IMR-90 (cell line): ENCODE results near the gene ANKRD13B. TPM values are rescaled to one million over a fixed set of nuclear protein-coding genes. Genes with fewer than 3 reads are reported as not detected.

ENCODE experiments used
- ATAC-seq: fragments of 200-7000 bp; cut with Tn5 transposase; 2 replicates; pipeline ENCODE4 v1.9.1; 2020; ENCODE audit warnings: low read depth, mild to moderate bottlenecking, moderate library complexity
- BruUV-seq: library from RNA; stranded (reverse); fragments of 400-500 nt; replicated peaks from 2 replicates; lab custom pipeline; 2021; lab: Mats Ljungman, UMichigan
- CTCF ChIA-PET: fragments of 300-600 bp; formaldehyde crosslinking; extraction: SDS; loops from one replicate; lab custom pipeline; 2021; ENCODE audit warnings: antibody characterized with exemption; lab: Yijun Ruan, JAX
- POLR2A ChIA-PET: fragments of 300-600 bp; sonication (Branson Sonifier 250); formaldehyde crosslinking; loops from one replicate; lab custom pipeline; 2022; ENCODE audit warnings: antibody characterized with exemption; ENCODE audit not compliant: unreplicated experiment; lab: Charles Lee
- DNase-seq: peaks from one replicate; pipeline ENCODE4 v3.0.0; 2013
- H2AFZ ChIP-seq: replicated peaks from 2 replicates; pipeline ENCODE3; 2013; ENCODE audit warnings: low read length, mild to moderate bottlenecking; ENCODE audit not compliant: poor library complexity
- H2AK5ac ChIP-seq: 2 replicates; pipeline ENCODE4 v1.6.1; 2013; ENCODE audit warnings: low read depth, low read length, inconsistent platforms
- H2AK9ac ChIP-seq: replicated peaks from 2 replicates; pipeline ENCODE3; 2013; ENCODE audit warnings: mild to moderate bottlenecking, low read depth, low read length, moderate library complexity; ENCODE audit not compliant: poor library complexity
- H2BK120ac ChIP-seq: 2 replicates; pipeline ENCODE4 v1.6.1; 2013; ENCODE audit warnings: low read depth, low read length, inconsistent platforms
- H2BK15ac ChIP-seq: 3 replicates; pipeline ENCODE4 v1.6.1; 2013; ENCODE audit warnings: low read depth, low read length, inconsistent platforms
- H2BK20ac ChIP-seq: 2 replicates; pipeline ENCODE4 v1.6.1; 2013; ENCODE audit warnings: low read depth, mild to moderate bottlenecking, inconsistent platforms, low read length, moderate library complexity
- H2BK5ac ChIP-seq: 2 replicates; pipeline ENCODE4 v1.6.1; 2013; ENCODE audit warnings: mild to moderate bottlenecking, low read depth, low read length, inconsistent platforms; ENCODE audit not compliant: poor library complexity, severe bottlenecking
- H3K14ac ChIP-seq: replicated peaks from 2 replicates; pipeline ENCODE4 v1.6.1; 2013; ENCODE audit warnings: low read depth, low read length, inconsistent platforms
- H3K18ac ChIP-seq: 2 replicates; pipeline ENCODE4 v1.6.1; 2013; ENCODE audit warnings: low read depth, low read length, control low read depth
- H3K23ac ChIP-seq: 2 replicates; pipeline ENCODE4 v1.6.1; 2013; ENCODE audit warnings: low read depth, low read length, inconsistent platforms
- H3K27ac ChIP-seq: 2 replicates; pipeline ENCODE4 v1.5.1; 2013; ENCODE audit warnings: mild to moderate bottlenecking, control low read depth, low read length; ENCODE audit not compliant: insufficient read depth
- H3K27me3 ChIP-seq: 2 replicates; pipeline ENCODE4 v1.6.1; 2013; ENCODE audit warnings: low read length; ENCODE audit not compliant: control insufficient read depth, insufficient read depth
- H3K36me3 ChIP-seq: 2 replicates; pipeline ENCODE4 v1.6.1; 2013; ENCODE audit warnings: low read length, mixed read lengths; ENCODE audit not compliant: control insufficient read depth, insufficient read depth
- H3K4ac ChIP-seq: 2 replicates; pipeline ENCODE4 v1.6.1; 2013; ENCODE audit warnings: low read depth, low read length, inconsistent platforms
- H3K4me1 ChIP-seq: 2 replicates; pipeline ENCODE4 v1.6.1; 2013; ENCODE audit warnings: low read length, mixed read lengths; ENCODE audit not compliant: control insufficient read depth, insufficient read depth
- H3K4me2 ChIP-seq: 2 replicates; pipeline ENCODE4 v1.6.1; 2013; ENCODE audit warnings: low read depth, mild to moderate bottlenecking, control low read depth, low read length, moderate library complexity
- H3K4me3 ChIP-seq: 2 replicates; pipeline ENCODE4 v1.5.1; 2013; ENCODE audit warnings: low read depth, mild to moderate bottlenecking, control low read depth, low read length, moderate library complexity; ENCODE audit not compliant: insufficient read depth
- H3K56ac ChIP-seq: 2 replicates; pipeline ENCODE4 v1.6.1; 2013; ENCODE audit warnings: low read length, inconsistent platforms; ENCODE audit not compliant: insufficient read depth; ENCODE audit errors: extremely low read depth
- H3K79me1 ChIP-seq, 2 experiments: 2 replicates each; pipeline ENCODE4 v1.6.1; 2013; ENCODE audit warnings: low read length in 2 of 2, inconsistent platforms in 1 of 2, low read depth in 1 of 2
- H3K9ac ChIP-seq: 2 replicates; pipeline ENCODE4 v1.6.1; 2013; ENCODE audit warnings: low read depth, low read length, control low read depth
- H3K9me1 ChIP-seq: 2 replicates; pipeline ENCODE4 v1.6.1; 2013; ENCODE audit warnings: low read length, inconsistent platforms; ENCODE audit not compliant: insufficient read depth
- H3K9me3 ChIP-seq: 2 replicates; pipeline ENCODE4 v1.6.1; 2013; ENCODE audit warnings: low read length; ENCODE audit not compliant: control insufficient read depth, insufficient read depth
- H4K20me1 ChIP-seq: 2 replicates; pipeline ENCODE4 v1.6.1; 2013; ENCODE audit warnings: low read length, inconsistent platforms; ENCODE audit not compliant: insufficient read depth
- H4K5ac ChIP-seq: 2 replicates; pipeline ENCODE4 v1.6.1; 2013; ENCODE audit warnings: mild to moderate bottlenecking, low read depth, low read length, control low read depth
- H4K8ac ChIP-seq, 2 experiments: 2 replicates each; pipeline ENCODE4 v1.6.1; 2013; ENCODE audit warnings: low read depth in 2 of 2, low read length in 2 of 2, control low read depth in 1 of 2, inconsistent platforms in 1 of 2
- H4K91ac ChIP-seq: 2 replicates; pipeline ENCODE4 v1.6.1; 2013; ENCODE audit warnings: low read depth, low read length, inconsistent platforms; ENCODE audit not compliant: insufficient read depth
- BHLHE40 ChIP-seq: fragments of 150-350 bp; IDR thresholded peaks from 2 replicates; pipeline ENCODE4 v1.6.1; 2016; ENCODE audit warnings: mild to moderate bottlenecking, low read depth, low read length
- CEBPB ChIP-seq: IDR thresholded peaks from 2 replicates; pipeline ENCODE4 v1.6.1; 2012; ENCODE audit warnings: low read depth, low read length, improper control_type of control experiment
- CHD1 ChIP-seq: IDR thresholded peaks from 2 replicates; pipeline ENCODE4 v1.6.1; 2012; ENCODE audit warnings: low read depth, low read length, improper control_type of control experiment
- FOS ChIP-seq: fragments of 150-350 bp; IDR thresholded peaks from 2 replicates; pipeline ENCODE4 v1.6.1; 2016; ENCODE audit warnings: low read depth, low read length
- MAFK ChIP-seq: IDR thresholded peaks from 2 replicates; pipeline ENCODE4 v1.6.1; 2012; ENCODE audit warnings: low read depth, low read length, improper control_type of control experiment
- MXI1 ChIP-seq: IDR thresholded peaks from 2 replicates; pipeline ENCODE4 v1.6.1; 2012; ENCODE audit warnings: low read depth, mild to moderate bottlenecking, low read length, moderate library complexity, borderline replicate concordance
- NFE2L2 ChIP-seq: fragments of 150-350 bp; IDR thresholded peaks from 2 replicates; pipeline ENCODE4 v1.6.1; 2016; ENCODE audit warnings: low read depth, mild to moderate bottlenecking, low read length
- POLR2A ChIP-seq: IDR thresholded peaks from 2 replicates; pipeline ENCODE4 v1.6.1; 2012; ENCODE audit warnings: mild to moderate bottlenecking, low read depth, low read length
- RAD21 ChIP-seq: IDR thresholded peaks from 2 replicates; pipeline ENCODE4 v1.6.1; 2012; ENCODE audit warnings: low read length, improper control_type of control experiment
- RCOR1 ChIP-seq: IDR thresholded peaks from 2 replicates; pipeline ENCODE4 v1.6.1; 2012; ENCODE audit warnings: mild to moderate bottlenecking, low read length, improper control_type of control experiment; ENCODE audit not compliant: insufficient replicate concordance
- RFX5 ChIP-seq: IDR thresholded peaks from 2 replicates; pipeline ENCODE4 v1.8.0; 2012; ENCODE audit warnings: low read depth, mild to moderate bottlenecking, low read length, moderate library complexity
- SMC3 ChIP-seq: fragments of 150-350 bp; IDR thresholded peaks from 2 replicates; pipeline ENCODE4 v1.6.1; 2016; ENCODE audit warnings: low read depth, mild to moderate bottlenecking, antibody characterized with exemption, low read length, moderate library complexity
- WGBS, 2 experiments: methylation state at CpG; one replicate each; pipeline versions ENCODE4 v1.1.5 to v1.1.7; 2013; ENCODE audit warnings: missing lambda C conversion rate in 2 of 2; ENCODE audit not compliant: insufficient read length in 1 of 2; ENCODE audit errors: extremely low coverage in 2 of 2; 5-methylcytosine and 5-hydroxymethylcytosine counted together
- dilution Hi-C: fragments of 300-500 bp; cut with HindIII; formaldehyde crosslinking; loops from one replicate; pipeline ENCODE4 v1.14.3; 2018; ENCODE audit warnings: low sequenced_read_pairs; ENCODE audit not compliant: unreplicated experiment
- in situ Hi-C: fragments of 300-500 bp; cut with MboI; formaldehyde crosslinking; loops from 3 replicates; pipeline ENCODE4 v1.14.3; 2019; ENCODE audit warnings: low sequenced_read_pairs, inconsistent platforms, mixed read lengths
- intact Hi-C: fragments of 100-400 bp; cut with micrococcal nuclease; formaldehyde crosslinking; loops from 2 replicates; pipeline ENCODE4 v1.10.0; 2022
- polyA plus RNA-seq, 3 experiments: library from polyadenylated mRNA; depleted of rRNA; stranded (reverse); fragments of >200 nt; gene quantifications; 2 replicates each; pipeline ENCODE4 v1.2.3, GENCODE V29; 2012; ENCODE audit warnings: low replicate concordance in 1 of 3
- total RNA-seq: library from RNA; depleted of rRNA; stranded (reverse); fragments of >200 nt; gene quantifications from 2 replicates; pipeline ENCODE4 v1.2.3, GENCODE V29; 2012
- TF ChIP-seq, protein P1 (sequence below): fragments of 150-350 bp; IDR thresholded peaks from 2 replicates; pipeline ENCODE4 v1.6.1; 2017; ENCODE audit warnings: mild to moderate bottlenecking, antibody characterized with exemption, low read length, low read depth

ANKRD13B gene
- total and polyA plus RNA-seq, 2 of the 4 experiments (the other 2 are of a cell fraction) = 0.90 to 4.0 TPM

GRCh38 chr17:29645515-29646051 is 52.7 kb downstream of the ANKRD13B start:
- in situ Hi-C loops = loop anchor here (10.0 kb wide), 1 partner anchor 289 kb away; the partner anchor contains the start of gene SSH2
- Histone ChIP-seq H2BK20ac (peak overlapping the region; percentile 12; the same call in 1 of the 2 replicates), H3K4me3 (no peak overlapping the region), H3K18ac (peak overlapping the region; percentile 24; the same call in 1 of the 2 replicates), H3K9ac (no peak overlapping the region), H3K9me3 (no peaks in the 10 kb centered on the region), H2AFZ (no peak overlapping the region), H2BK15ac (no peak overlapping the region), H4K8ac (no peak overlapping the region), H3K79me1 (0 out of 4 replicates have a peak, but pooled peaks cover 0 to 2% of the 10 kb centered on the region in 2 experiments), H2AK5ac (no peak overlapping the region), H4K5ac (no peak overlapping the region), H3K4me1 (peaks cover 18% of the 10 kb centered on the region), H4K91ac (no peak overlapping the region), H2BK5ac (peak overlapping the region; percentile 17), H3K27me3 (no peaks in the 10 kb centered on the region), H3K4ac (peak overlapping the region; percentile 3; the same call in 1 of the 2 replicates), H3K23ac (no peak overlapping the region; the same call in 1 of the 2 replicates), H3K36me3 (peaks cover 5% of the 10 kb centered on the region), H3K27ac (peak overlapping the region; percentile 93; the same call in 1 of the 2 replicates), H4K20me1 (no peaks in the 10 kb centered on the region), H3K4me2 (peak overlapping the region; percentile 57), H3K56ac (no peak overlapping the region), H3K14ac (0 out of 2 replicates have a peak overlapping the region, but pooled peaks have one; percentile 51), H3K9me1 (peaks cover 7% of the 10 kb centered on the region), H2BK120ac (no peak overlapping the region), H2AK9ac (no peak overlapping the region)
- no TSS peak for BruUV-seq
- DNase-seq (peak; percentile 82), ATAC-seq (peak; percentile 71)
- ChIA-PET CTCF (no interaction called here), POLR2A (no interaction called here)
- dilution Hi-C loops = no loop called here
- intact Hi-C loops = loop anchor here (2.0 kb wide), 1 partner anchor 25 kb away; no protein-coding TSS in a partner anchor
- WGBS, 2 experiments = no CpG with 5 or more reads among the region's 5 CpGs
- no peak for TF ChIP-seq SMC3
- peak; percentile 73 for TF ChIP-seq BHLHE40
- TF ChIP-seq NFE2L2 = no peak
- TF ChIP-seq, protein P1, sequence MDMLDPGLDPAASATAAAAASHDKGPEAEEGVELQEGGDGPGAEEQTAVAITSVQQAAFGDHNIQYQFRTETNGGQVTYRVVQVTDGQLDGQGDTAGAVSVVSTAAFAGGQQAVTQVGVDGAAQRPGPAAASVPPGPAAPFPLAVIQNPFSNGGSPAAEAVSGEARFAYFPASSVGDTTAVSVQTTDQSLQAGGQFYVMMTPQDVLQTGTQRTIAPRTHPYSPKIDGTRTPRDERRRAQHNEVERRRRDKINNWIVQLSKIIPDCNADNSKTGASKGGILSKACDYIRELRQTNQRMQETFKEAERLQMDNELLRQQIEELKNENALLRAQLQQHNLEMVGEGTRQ = peak; percentile 91
- TF ChIP-seq POLR2A = no peak
- no peak for TF ChIP-seq RAD21
- TF ChIP-seq MAFK = no peak
- TF ChIP-seq MXI1 = no peak
- no peak for TF ChIP-seq RFX5
- no peak for TF ChIP-seq RCOR1
- TF ChIP-seq FOS = no peak
- TF ChIP-seq CEBPB = peak; percentile 86
- TF ChIP-seq CHD1 = no peak
